Measurements from ENCODE around the gene MRPS23.

Gene MRPS23

DNA sequence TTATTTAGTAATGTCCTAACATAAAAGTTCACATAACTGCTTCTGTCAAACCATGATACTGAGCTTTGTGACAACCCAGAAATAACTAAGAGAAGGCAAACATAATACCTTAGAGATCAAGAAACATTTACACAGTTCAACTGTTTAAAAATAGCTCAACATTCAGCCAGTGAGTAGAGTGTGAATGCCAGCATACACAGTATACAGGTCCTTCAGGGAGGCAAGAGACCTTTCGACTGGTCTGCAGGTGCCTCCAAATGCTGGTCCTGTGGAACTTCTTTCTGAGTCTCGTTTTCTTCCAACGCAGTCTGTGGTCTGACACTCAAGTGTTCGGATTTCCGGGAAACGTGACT, 10.3 kb downstream of the MRPS23 start:
- in situ Hi-C loops (cut with MboI; ENCODE audit: low sequenced_read_pairs) = loop anchor here (25.0 kb wide), 1 partner anchor 702 kb away; no protein-coding TSS in a partner anchor

DNA sequence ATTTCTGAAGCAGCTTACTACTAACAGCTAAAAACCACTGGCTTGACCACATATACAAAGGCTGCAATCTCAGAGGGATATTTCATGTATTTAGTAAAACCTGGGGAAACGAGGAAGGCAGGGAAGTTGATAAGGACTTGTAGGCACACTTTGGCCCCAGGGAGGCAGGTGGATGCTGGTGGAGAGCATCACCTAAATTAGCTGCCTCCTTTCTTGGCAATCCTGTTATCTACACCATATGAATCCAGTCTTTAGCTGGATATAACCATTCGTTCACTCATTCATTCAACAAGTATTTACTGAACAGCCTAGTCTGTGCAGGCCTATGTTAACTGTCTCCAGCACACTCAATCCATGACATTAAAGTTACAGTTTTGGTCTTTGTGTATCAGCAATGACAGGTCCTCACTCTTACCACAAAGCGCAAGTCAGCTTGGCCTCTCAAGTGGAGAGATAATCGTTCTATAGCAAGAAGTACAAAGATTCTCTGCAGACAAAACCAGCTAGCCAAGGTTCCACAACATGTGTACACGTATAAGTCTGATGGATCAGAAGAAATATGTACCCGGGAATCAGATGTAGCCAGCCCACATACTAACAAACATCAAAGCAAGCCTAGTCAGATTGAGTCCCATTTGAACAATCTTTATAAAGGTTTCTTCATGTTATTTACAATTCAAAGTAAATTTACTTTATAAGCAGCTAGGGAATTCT, 10.8 kb downstream of the MRPS23 start:
- in situ Hi-C loops (cut with MboI; ENCODE audit: low sequenced_read_pairs) = loop anchor here (25.0 kb wide), 1 partner anchor 702 kb away; no protein-coding TSS in a partner anchor

DNA sequence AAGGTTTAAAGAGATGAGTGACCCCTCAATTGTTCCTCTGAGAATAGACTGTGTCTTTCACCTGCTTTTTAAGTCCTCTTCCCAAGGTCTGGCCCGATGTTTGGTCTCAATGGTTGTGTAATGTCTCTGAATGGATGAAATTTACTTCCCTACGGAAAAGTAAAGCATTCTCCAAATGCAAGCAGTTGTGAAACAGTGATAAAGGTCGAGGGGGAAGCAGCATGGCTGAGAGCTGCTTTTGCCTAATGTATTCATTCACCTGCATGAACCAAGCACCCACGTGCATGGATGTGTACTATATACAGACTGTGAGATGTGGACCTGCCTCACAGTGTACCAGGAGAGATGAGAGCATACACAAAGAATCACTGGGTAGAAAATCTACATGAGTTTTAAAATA, 11.4 kb downstream of the MRPS23 start:
- in situ Hi-C loops (cut with MboI; ENCODE audit: low sequenced_read_pairs) = loop anchor here (25.0 kb wide), 1 partner anchor 701 kb away; no protein-coding TSS in a partner anchor

DNA sequence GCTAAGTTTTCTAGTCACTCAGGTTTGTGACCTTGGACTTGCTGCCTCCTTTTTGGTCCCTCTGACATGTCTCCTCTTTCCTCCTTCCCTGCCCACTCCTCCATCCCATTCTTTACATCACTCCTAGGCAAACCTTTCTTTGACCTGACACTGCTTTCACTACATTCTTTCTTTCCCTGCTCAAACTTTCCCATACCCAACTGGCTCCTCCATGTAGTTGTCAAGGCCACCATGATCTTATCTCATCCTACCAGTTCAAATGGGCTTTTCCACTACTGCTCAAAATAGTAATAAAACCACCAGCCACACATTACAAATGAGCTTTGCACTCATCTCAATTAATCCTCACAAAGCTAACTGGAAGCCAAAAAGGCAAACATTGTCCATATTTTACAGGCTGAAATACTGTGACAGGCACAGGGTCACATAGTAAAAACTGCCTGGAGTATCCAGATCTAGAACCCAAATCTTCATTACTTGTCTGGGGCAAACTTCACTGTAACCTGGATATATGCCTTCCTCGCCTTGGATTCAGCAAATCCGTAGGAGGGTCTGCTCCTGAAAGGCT, 14.4 kb downstream of the MRPS23 start:
- in situ Hi-C loops (cut with MboI; ENCODE audit: low sequenced_read_pairs) = loop anchor here (25.0 kb wide), 1 partner anchor 698 kb away; no protein-coding TSS in a partner anchor

DNA sequence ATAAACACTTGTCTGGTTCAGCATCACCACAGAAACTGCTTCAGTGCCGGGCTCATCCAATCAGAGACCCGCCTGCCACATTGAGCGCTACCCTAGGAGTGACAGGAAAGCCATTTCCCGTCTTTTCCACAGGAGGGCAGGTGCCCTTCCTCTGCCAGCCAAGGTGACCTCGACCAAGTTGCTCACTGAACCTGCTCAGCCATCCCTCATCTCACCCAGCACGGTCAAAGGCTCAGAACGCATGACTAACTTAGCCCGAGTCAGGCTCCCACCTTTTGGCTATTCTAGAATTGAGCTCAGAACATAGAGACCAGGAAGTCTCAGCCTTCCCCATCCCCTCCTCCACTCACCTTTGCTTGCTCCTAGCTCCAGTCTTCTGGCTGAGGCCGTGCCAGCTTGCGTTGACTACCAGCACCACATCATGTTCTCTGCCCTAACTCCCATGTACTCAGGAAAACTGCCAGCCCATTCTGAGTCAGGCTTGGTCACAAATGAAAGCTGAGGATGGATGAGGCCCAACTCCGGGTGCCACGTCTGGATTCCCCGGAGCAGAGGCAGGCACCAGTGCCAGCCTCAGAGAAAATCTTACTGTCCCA, 15.6 kb downstream of the MRPS23 start:
- in situ Hi-C loops (cut with MboI; ENCODE audit: low sequenced_read_pairs) = loop anchor here (25.0 kb wide), 1 partner anchor 697 kb away; no protein-coding TSS in a partner anchor

DNA sequence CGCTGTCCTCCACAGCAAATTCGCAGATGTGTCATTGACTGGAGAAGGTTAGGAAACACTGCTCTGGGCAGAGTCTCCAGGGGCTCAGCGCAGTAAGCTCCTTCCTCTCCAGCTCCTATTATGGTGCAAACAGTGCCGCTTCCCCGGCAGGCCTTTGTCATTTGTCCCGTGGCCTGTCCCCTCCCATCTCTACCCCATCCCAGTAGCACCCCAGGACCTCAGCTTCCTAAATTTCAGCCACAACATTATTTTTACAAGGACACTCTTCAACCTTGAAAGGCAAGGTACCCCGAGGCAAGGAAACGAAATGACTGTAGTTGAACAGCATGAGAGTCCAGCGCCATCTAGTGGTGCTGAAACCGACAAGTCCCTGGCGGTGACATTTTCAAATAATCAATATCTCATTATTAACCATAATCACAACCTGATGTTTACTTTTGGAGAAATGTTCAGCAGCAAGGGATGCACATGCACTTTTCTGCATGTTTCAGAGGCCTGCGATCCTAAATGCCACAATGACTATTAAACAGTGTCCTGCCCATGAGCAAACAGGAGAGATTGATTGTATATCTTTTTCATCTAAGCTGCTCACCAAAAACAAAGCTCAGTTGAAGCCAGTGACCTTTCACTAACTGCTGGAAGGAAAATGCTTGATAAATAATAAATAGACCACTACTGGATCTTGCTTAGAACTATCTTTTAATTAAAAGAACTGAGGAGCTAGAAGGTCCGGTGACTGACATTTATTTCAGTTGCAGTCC, 16.5 kb downstream of the MRPS23 start:
- in situ Hi-C loops (cut with MboI; ENCODE audit: low sequenced_read_pairs) = loop anchor here (25.0 kb wide), 1 partner anchor 696 kb away; no protein-coding TSS in a partner anchor

DNA sequence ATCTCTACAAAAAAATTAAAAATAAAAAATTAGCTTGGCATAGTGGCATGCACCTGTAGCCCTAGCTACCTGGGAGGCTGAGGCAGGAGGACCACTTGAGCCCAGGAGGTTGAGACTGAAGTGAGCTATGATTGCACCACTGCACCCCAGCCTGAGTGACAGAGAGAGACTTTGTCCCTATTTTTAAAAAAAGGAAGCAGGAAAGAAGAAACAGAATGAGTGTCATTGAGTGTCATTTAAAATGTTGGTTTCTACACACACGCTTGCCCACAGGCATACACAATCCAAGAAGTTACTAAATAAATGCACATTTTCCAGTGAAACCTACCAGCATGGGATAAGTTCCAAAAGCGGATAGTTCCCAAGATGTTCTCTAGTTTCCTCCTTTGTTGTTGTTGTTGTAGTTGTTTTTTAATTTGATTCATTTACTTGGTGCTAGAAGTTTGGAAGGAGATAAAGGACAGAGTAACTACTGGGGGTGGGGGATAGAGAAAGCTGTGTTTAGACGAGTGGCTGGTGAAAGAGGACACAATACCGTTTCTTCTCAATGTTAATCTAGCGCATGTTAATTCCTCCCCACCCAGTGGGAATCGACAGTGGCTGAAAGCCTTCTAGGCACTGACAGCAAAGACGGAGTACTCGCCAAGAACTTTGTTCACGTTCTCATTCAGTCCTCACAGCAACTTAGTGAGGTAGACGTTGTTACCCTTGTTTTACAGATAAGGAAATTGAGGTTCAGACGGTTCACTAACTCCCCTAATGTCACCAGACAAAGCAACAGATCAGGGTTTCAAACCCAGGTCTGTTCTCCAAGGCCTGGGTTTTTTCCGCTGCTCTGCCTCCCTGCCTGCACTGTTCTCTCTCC, 17.3 kb downstream of the MRPS23 start:
- in situ Hi-C loops (cut with MboI; ENCODE audit: low sequenced_read_pairs) = loop anchor here (25.0 kb wide), 1 partner anchor 695 kb away; no protein-coding TSS in a partner anchor

DNA sequence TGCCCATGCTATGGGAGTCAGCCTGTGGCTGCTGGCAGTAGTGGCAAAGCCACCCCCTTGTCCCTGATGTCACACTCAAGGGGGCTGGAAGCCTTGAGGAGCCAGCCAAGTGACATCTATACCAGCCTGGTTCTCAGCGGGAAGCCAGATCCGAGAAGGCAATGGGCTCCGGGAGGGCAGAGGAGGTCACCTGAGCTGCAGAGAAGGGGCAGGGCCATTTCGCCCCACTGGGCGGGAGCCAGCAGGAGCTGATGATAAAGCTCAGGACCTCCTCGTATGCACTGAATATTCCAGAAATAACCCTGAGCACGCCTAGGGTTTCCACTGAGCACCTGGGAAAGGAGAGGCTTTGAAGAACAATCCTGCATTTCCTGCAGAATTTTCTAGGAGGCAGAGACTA, 19.0 kb downstream of the MRPS23 start:
- in situ Hi-C loops (cut with MboI; ENCODE audit: low sequenced_read_pairs) = loop anchor here (25.0 kb wide), 1 partner anchor 694 kb away; no protein-coding TSS in a partner anchor

DNA sequence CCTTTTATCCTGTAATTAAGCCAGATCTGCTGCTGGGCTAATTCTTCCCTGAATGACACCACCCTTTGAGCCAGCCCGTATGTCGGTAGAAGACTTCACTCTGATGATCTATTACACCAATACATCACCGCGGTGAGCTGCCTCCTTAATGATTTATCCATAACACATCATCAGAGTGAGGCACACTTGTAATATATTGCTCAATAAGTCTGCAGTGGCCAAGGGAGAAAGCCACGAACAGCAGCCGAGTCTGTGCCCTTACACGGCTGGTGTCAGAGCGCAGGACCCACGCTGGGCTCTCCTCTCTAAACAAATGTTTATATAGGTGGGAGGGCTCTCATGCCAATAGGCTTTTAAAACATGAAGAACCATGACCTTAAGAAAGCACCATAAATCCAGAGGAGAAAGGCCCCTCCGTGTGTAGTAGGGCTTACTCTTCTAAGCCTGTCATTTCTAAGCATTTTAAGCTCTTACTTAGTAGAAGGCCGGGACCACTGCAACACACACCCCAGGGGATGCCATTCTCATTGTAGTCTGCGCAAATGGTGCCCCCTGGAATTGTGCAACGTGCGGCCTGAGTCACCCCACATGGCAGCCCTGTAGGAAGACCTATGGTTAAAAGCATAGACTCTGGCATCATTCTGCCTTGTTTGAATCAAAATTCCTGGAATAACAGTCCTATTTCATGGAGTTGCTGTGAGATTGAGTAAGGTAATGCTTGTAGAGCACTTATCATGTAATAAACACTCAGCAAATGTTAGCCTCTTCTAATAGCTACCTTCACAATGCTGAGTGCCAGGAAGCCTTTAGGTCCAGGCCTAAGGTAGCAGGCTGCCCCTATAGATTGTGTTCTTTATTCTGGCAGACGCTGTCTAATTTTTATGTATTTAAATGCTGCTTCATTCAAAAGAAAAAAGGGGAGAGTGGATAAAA, 26.1 kb downstream of the MRPS23 start:
- in situ Hi-C loops (cut with MboI; ENCODE audit: low sequenced_read_pairs) = no loop called here

DNA sequence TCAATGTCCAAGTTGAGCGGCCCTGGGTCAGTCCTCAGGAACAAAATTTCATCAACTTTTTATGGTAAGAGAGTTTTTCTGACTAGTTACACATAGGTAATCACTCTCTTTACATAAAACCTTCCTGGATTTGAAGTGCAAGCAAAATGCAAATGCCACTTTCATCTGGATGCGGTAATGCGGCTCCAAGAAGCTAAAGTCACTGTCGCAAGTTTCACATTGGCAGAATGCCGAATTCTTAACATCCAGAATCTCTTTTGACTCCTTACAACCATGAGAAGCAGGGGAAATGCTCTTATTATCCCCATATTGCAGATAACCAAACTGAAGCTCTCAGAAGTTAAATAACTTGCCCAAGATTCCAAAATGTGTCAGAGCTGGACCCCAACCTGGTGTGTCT, 30.0 kb downstream of the MRPS23 start:
- in situ Hi-C loops (cut with MboI; ENCODE audit: low sequenced_read_pairs) = no loop called here

DNA sequence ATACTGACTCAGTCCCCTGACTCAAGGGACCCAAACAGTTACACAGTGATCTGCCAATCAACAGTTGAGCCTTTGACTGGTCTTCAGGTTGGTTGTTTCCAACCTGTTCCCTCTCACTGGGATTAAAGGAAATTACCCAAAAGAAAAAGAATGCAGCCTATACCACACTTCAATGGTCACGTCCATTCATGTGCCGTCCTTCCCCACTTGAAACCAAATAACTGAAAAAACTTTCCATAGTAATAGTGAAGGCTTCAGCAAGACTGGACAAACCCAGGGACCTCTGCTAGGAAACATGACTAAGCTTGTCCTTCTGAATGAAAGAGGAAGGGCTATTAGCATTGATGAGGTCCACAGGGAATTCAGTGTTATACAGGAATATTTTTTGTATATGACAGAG, 30.6 kb downstream of the MRPS23 start:
- in situ Hi-C loops (cut with MboI; ENCODE audit: low sequenced_read_pairs) = no loop called here

DNA sequence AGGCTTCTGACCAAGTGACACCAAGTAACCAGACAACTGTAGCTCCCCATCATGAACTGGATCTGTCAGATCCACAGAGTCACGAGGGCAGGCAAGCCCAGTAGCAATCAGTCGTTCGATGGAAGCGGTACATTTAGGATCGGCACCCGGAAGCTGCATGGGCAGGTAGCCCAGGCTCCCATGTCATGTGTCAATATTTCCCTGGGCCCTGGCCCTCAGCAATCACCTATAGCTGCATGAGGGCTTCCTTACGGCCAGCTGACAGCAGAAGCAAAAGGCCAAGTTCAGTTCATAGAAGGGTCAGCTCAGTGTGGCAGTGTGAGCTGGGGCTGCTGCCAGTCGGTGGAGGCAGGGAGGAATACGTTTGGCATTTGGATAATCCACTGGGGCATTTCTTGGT, 31.8 kb downstream of the MRPS23 start:
- in situ Hi-C loops (cut with MboI; ENCODE audit: low sequenced_read_pairs) = no loop called here

DNA sequence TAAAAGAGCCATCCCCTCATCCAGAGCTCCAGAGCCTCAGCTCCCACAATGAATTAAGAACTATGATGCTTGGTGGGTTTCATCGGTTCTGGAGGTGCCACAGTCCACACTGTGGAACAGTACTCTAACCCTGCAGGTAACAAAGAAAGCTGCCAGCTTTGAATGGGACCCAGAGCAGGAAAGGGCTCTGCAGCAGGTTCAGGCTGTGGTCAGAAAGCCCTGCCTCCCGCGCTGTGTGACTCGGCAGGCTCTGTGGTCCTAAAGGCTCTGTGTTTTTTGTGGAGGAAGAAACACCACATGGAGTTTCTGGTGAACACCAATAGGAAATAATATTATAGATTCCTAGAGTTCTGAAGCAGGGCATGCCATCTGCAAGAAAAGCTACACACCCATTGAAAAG, 32.5 kb downstream of the MRPS23 start:
- in situ Hi-C loops (cut with MboI; ENCODE audit: low sequenced_read_pairs) = no loop called here

DNA sequence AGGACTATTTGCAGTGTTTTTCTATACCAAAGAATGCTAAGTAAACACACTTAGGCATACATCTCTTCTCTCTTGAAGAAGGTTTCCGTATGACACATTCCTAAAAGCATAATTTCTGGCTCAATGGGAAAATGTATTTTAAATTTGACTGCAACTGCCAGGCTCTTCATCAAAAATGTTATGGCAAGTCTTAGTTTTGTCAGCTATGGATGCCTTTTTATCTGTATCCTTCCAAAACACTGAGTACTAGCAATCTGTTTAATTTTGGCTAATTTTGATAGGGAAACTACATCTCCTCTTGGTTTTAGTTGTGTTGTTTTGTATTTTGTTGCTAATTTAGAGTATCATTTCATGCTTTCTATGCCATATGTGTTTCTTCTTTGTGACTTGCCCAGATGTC, 35.4 kb downstream of the MRPS23 start:
- in situ Hi-C loops (cut with MboI; ENCODE audit: low sequenced_read_pairs) = no loop called here

DNA sequence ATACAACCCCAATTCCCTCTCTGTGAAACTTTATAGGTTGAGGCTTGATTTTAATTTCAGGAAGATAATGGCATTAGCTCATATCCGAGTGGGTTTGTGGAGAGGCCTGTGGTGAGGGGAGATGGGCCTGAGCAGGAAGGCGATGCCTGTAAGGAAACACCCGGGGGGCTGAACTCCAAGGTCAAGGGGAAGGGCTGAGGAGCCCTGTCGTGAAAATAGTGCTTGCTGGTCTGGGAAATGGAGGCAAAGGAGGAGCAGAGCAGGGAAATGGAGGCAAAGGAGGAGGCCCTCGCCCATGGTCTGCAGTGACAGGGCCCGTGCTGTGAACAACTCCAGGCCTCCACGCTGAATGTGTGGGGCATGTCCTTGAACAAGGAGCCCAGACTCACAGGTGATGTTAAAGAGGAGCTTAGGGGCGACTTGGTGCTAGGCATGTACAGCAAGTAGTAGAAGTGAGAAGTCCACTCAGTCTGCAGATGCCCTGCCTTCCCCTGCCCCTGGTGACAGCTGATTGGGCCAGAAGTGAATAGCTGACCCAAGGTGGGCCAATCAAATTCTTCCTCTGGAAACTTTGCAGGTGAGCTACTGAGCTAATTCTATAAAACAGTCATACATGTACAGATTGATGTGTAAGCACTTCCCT, 38.1 kb downstream of the MRPS23 start:
- in situ Hi-C loops (cut with MboI; ENCODE audit: low sequenced_read_pairs) = no loop called here

DNA sequence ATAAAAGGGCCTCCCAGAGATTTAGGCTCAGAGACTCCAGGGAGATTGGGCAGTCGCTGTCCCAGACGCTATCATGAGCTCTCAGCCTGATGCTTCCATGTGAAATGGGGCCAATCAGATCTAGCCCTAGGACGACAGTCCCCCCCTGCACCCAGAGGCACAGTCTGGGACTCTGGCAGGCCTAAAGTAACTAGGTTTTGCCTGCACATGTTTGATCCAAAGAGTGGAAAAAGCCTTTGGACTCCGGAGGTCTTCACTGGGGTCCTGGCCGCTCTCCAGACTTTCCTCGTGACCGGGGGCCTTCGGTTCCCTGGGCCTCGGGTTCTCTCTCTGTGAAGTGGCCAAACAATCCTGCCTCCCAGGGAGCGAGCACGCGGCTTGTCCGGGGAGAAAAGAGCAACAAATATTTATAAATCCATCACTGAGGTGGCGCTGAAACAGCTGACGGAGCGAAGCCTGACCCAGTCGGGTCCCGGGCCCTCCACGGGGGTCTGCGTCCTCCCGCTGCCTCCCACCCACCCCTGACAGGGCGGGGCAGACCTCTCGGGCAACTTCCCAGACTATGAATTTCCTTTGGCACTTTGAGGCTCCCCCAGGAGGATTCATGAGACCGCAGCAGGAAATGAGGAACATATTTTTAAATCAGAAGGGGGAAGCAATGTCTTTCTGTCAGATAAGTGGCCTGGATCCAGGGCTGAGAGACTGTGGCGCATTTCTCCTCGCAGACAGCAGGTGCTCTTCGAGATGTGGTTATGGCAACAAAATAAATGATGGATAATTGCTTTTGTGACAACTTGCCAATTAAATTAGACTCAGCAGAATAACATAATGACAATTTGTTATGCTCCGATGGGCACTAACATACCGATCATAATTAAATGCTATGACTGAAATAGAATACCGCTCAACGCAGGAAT, 38.9 kb downstream of the MRPS23 start:
- in situ Hi-C loops (cut with MboI; ENCODE audit: low sequenced_read_pairs) = no loop called here

DNA sequence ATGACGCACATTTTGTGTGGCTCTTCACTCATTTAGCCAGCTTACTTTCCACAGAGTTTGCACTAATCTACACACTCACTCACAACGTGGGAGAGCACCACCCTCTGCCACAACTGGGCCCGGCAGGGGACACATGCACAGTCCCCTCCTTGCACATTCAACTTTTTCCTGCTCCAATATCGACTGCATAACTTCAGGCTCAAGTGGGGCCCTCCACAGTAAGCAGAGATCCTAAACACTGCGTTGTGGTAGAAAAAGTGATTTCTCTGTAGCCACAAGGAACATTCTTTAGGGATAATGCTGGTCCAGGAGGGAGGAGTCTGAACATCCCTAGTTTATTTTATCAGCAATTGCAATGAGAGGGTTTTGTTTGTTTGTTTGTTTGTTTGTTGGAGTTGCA, 40.0 kb downstream of the MRPS23 start:
- in situ Hi-C loops (cut with MboI; ENCODE audit: low sequenced_read_pairs) = no loop called here

DNA sequence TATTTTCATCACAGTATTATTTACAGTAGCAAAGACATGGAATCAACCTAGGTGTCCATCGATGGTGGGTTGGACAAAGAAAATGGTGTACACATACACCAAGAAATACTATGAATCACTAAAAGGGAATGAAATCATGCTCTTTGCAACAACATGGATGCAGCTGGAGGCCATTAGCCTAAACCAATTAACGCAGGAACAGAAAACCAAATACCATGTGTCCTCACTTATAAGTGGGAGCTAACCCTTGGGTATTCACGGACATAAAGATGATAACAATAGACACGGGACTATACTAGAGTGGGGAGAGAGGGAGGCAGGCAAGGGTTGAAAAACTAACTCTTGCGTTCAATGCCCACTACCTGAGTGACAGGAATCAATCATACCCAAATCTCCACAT, 41.0 kb downstream of the MRPS23 start:
- in situ Hi-C loops (cut with MboI; ENCODE audit: low sequenced_read_pairs) = no loop called here

Data from HL-60/S4 treated with phorbol 12-myristate 13-acetate at 8.2 ng/mL for 4 days and 3 days (cell line).